ENCODE data around the gene C12orf54.
"Not testable (repeated sequence)": the region's sequence is repeated elsewhere in the genome, so short reads cannot be mapped to it uniquely, and the experiment has no call there.

Gene C12orf54

DNA sequence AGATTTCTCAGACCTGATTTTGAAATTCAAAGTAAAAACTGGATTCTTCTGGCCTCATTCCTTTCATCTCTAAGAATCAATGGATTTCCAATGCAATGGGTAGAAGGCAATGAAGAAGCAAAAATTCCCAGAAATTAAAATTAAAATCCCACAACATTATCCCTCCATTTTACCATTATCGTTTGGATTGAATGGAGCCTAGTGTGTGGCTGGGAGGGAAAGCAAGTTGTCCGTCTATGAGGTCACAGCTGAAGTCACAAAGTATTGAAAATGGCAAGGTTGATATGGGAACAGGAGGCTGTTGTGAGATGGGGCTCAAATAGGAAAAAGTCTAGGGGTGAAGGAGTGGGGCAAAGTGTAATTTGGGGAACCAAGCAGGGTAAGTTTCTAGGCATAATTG lies at the start of gene C12orf54:
Gene C12orf54 (plus strand): TSS at position 301 of the 400 bp plus-strand sequence. CDS start 799 bp downstream, outside the sequence.
- DNase-seq: no peak

- not testable (repeated sequence) for DNase-seq
Measured at GRCh38 chr12:48434016-48434415, 48.3 kb upstream of the C12orf54 start.

- DNase-seq: no peak
Measured at GRCh38 chr12:48441069-48441468, 41.2 kb upstream of the C12orf54 start.

DNA sequence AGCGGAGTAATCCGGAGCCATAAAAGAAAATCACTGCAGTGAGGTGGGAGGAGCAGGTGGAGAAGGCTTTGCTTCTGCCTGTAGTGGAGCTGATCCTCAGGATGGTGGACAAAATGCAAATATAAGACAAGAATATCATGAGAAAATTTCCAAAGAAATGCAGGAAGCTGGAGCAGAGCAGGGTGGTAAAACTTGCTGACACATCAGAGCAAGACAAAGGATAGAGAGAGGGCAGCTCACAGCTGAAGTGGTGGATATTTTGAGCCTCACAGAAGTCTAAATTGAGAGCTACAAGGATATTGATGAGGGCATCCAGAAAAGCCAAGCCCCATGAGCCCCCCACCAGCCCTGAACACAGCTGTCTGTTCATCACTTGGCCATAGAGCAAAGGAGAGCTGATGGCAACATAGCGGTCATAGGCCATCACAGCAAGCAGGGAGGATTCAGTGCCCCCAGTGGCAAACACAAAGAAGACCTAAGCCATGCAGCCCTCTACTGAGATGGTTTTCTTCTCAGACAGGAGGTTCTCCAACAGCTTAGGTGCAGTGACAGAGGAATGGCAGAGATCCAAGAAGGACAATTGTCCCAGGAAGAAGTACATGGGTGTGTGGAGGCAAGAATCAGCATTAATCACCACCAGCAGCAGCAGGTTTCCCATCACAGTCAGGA lies 40.0 kb upstream of the C12orf54 start:
- DNase-seq: no peak

DNA sequence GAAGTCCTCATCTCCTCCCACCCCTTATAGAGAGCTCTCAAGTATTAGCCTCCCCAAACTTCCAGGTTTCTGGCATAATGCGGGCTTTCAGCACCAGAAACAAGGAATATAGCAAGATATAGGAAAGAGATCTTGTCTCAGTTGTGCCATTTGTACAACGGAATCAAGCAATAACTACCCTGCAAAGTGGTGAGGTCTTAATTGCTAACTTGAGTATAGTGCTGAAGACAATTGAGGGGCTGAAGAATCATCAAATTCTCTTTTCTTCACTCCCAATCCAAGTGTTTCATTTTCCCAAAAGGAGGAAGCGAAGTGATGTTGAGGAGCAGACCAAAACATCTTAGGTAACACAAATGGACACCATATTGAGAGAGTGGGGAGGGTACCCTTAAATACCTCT lies 36.8 kb upstream of the C12orf54 start:
- no peak for DNase-seq

DNA sequence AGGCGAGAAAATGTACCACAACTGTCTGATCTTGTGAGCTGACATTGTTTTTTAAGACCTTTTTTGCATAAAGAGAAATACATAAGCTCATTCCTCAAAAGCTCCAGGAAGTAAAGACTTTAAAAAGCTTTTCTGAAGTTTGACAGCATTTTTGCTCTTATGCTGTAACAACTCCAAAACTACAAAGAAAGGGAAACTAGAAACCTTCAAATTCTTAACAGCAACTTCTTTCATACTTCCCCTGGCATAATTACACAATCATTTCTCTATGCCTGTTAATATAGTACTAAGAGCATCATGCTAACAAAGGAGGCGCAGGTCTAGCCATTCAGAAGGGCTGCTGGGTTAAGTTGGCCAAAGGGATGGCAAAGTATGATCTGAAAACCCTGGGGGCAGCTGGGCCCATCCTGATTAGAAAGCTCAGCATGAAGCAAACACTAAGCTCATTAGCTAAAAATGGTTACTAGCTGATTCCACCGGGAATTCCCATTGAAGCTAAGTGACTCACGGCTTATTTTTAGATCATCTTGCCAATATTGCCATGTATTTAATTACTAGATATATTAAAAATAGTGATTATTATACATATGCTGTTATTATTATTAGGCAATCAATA lies 36.0 kb upstream of the C12orf54 start:
- DNase-seq: no peak

GRCh38 chr12:48447755-48448154 lies 34.5 kb upstream of the C12orf54 start:
- DNase-seq: no peak

- DNase-seq: no peak
Measured at GRCh38 chr12:48451372-48451771, 30.9 kb upstream of the C12orf54 start.

DNA sequence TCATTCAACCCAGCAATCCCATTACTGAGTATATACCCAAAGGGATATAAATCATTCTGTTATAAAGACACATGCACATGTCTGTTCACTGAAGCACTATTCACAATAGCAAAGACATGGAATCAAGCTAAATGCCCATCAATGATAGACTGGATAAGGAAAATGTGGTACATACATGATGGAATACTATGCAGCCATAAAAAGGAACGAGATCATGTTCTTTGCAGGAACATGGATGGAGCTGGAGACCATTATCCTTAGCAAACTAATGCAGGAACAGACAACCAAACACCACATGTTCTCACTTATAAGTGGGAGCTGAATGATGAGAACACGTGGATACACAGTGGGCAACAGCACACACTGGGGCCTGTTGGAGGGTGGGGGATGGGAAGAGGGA lies 29.3 kb upstream of the C12orf54 start:
- DNase-seq: not testable (repeated sequence)

DNA sequence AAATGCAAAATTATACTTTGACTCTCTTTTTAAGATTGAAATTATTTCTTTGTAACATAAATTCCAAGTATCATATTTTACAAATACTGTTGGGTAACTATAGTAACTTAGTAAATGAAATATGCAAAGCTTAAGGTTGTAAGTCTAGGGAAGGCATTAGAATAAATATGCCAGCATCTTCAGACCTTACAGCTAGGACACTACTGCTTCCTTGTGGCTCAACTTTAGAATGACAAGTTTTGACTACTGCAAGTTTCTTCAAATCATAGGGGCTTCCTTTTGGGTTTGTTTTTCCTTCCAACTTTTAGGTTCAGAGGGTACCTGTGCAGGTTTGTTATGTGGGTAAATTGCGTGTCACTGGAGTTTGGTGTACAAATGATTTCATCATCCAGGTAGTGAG lies 27.6 kb upstream of the C12orf54 start:
- DNase-seq: peak; percentile 5

- no peak for DNase-seq
Measured at GRCh38 chr12:48455116-48455515, 27.2 kb upstream of the C12orf54 start.

- DNase-seq: no peak
Measured at GRCh38 chr12:48459259-48459658, 23.0 kb upstream of the C12orf54 start.

DNA sequence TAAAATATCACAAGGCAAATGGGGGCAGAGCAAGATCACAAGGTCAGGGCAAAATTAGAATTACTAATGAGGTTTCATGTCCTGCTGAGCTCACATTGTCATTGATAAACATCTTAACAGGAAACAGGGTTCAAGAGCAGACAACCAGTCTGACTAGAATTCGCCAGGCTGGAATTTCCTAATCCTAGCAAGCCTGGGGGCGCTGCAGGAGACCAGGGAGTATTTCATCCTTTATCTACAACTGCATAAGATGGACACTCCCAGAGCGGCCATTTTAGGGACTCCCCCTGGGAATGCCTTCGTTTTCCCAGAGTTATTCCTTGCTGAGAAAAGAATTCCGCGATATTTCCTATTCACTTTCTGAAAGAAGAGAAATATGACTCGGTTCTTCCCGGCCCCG lies 13.3 kb upstream of the C12orf54 start:
- DNase-seq: not testable (repeated sequence)

DNA sequence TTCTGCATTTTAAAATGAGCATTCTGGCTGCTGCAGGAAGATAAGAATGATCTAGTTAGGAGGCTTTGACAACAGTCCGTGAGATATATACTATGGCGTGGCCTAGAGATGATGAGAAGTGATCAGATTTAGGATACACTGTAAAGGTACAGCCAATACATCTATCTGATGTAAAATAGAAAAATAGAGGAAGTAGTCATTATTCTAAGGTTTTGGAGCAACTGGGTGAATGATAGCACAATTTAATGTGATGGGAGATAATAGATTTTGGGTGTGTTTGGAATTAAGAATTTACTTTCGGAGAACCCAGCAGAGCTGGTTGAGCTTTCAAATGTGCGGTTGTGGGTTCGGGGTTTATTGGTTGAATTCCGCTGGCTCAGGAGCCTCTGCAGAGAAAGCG lies 10.0 kb upstream of the C12orf54 start, which contains the start of gene ANP32D:
Gene ANP32D (plus strand): TSS at position 301 of the 400 bp plus-strand sequence. CDS start 106 bp downstream, outside the sequence.
- no peak for DNase-seq

DNA sequence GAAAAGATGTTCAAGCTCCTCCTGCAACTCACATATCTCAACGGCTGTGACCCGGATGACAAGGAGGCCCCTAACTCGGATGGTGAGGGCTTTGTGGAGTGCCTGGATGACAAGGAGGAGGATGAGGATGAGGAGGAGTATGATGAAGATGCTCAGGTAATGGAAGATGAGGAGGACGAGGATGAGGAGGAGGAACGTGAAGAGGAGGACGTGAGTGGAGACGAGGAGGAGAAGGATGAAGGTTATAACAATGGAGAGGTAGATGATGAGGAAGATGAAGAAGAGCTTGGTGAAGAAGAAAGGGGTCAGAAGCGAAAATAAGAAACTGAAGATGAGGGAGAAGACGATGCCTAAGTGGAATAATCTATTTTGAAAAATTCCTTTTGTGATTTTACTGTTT lies 9.2 kb upstream of the C12orf54 start:
- no peak for DNase-seq

- DNase-seq: not testable (repeated sequence)
Measured at GRCh38 chr12:48474497-48474896, 7.8 kb upstream of the C12orf54 start.

- DNase-seq: no peak
Measured at GRCh38 chr12:48482930-48483329, 632 bp downstream of the C12orf54 start.

DNA sequence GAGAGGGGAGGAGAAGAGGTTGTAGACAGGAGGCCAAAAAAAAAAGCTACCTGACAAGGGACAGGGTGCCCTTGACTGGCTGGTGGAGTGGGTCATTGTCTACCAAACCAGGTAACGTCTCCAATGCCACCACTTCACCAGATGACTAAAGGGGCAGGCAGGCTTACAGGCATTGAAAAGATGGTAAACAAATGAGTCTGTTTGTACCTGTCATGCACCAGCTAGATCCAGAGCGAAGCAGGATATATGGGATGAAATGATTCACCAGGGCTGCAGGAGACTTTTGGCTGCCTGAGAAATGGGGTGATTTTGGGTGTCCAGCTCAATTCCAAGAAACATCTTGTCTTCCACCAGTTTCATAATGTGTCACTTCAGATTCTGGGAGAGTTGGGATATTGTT lies 4.0 kb downstream of the C12orf54 start:
- no peak for DNase-seq

DNA sequence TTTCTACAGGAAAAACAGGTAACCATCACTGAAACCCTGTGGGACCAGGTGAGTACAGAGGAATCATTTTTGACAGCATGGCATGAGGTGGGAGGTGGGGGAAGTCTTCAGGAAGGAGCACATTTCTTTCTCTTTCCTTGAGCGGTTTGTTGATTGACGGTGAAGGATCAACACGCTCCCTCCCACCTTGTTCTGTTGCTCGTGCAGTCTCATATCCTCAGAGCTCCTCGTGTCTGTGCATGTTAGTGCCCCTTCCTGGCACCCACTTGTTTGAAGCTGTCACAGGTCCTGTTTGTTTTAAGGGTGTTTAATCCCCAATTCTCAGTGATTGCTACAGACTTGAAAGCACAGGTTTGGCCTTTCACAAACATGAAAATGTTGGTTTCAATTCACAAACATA lies 4.4 kb downstream of the C12orf54 start:
- DNase-seq: no peak

DNA sequence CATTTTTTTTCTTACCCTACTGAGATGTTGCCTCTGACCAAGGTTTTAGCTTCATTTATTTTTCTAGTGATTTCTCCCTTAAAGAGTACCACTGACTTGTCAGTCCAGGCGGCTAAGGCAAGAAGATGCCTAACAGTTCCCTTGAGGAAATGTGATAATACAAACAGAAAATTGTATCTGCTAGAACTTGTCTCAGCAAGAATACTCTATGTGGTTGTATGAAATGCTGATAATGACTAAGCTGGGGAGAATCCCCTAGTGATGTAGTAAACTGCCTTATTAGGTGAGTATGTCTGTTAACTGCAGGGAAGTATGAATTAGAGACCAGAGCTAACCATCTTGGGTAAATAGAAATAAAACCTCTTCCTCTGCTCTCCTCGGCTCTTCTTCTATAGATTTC lies 6.7 kb downstream of the C12orf54 start:
- DNase-seq: peak; percentile 13

GRCh38 chr12:48489456-48489855 lies 7.2 kb downstream of the C12orf54 start:
- not testable (repeated sequence) for DNase-seq

DNA sequence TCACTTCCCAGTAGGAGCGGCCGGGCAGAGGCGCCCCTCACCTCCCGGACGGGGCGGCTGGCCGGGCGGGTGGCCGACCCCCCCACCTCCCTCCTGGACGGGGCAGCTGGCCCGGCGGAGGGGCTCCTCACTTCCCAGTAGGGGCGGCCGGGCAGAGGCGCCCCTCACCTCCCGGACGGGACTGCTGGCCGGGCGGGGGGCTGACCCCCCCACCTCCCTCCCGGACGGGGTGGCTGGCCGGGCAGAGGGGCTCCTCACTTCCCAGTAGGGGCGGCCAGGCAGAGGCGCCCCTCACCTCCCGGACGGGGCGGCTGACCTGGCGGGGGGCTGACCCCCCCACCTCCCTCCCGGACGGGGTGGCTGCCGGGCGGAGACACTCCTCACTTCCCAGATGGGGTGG lies 18.0 kb downstream of the C12orf54 start:
- not testable (repeated sequence) for DNase-seq

DNA sequence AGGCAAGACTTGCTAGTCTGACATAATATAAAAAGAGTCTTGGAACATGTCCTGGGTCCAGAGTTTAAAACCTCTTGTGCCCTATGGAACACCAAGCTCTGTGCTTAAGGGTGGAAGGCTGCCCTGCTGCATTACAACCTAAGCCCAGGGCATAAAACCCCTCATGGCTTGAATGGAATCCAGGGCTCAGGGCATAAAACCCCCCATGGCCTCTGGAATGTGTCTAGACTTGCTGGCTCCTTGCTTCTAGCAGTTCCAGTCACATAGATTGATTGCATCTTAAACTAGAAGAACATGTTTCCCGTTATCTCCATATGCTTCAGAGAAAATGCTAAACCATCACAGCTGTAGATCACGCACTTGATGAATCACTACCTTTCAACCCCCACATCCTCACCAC lies 24.5 kb downstream of the C12orf54 start:
- not testable (repeated sequence) for DNase-seq

DNA sequence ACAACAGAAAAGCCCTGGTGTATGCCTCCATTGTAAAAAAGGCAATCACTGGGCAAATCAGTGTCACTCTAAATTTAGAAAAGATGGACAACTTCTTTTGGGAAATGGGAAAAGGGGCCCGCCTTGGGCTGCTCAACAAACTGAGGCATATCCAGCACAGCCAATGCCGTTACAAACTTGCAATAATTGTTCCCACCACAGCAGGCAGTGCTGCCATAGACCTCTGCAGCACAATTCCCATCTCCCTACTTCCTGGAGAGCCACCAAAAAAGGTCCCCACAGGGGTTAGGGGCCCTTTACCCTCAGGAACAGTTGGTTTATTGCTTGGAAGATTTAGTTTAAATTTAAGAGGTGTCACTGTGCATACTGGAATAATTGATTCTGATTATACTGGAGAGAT lies 26.7 kb downstream of the C12orf54 start:
- DNase-seq: no peak

DNA sequence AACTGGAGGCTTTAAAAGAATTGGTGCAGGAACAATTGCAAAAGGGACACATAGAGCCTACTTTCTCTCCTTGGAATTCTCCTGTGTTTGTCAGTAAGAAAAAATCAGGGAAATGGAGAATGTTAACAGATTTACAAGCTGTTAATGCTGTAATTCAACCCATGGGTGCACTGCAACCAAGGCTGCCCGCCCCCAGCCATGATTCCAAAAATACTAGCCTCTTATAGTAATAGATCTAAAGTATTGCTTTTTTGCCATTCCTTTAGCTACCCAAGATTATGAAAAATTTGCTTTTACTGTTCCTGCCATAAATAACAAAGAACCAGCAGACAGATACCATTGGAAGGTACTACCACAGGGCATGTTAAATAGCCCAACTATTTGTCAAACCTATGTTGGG lies 27.8 kb downstream of the C12orf54 start:
- DNase-seq: no peak

Data from activated CD4-positive, alpha-beta T cell treated with anti-CD3 and anti-CD28 coated beads, Interleukin-10, Interleukin-2, amounts not matched to agents 100 ng/mL and 50 ng/mL, durations not matched to agents 16 hours and 8 hours (primary cell).